Measurements from ENCODE around the gene TBC1D22A.
A peak's percentile ranks its signal among the peaks of the same experiment; 100 is the strongest.

TBC1D22A gene

DNA sequence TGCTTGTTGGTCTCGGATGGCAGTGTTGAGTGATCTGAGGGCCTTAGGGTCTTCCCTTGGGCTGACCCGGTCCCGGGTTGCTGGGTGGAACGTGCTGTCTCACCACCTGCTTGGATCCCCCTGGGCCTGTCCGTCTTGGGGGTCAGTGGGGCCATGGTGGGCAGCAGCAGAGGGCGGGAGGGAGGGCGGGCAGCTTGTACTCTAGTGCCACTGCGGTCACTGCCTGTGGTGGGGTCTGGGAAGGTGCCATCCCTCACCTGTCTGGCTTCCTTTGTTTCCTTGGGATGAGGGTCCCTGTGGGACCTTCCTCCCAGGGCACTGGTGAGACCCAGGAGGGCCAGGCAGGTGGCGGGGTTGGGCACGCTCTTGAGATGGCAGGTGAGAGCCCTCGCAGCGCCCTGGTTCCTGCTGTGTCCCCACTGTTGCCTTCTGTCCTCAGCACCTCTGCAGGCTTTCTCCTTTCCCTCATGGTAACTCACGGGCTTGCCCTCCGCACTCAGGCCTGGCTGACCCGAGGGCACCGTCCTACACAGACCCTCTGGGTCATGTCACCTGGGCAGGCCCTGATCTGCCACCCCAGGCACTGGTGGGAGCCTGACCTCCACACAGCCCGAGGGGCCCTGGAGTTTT, 34.2 kb downstream of the TBC1D22A start:
- DNase-seq: no peak

DNA sequence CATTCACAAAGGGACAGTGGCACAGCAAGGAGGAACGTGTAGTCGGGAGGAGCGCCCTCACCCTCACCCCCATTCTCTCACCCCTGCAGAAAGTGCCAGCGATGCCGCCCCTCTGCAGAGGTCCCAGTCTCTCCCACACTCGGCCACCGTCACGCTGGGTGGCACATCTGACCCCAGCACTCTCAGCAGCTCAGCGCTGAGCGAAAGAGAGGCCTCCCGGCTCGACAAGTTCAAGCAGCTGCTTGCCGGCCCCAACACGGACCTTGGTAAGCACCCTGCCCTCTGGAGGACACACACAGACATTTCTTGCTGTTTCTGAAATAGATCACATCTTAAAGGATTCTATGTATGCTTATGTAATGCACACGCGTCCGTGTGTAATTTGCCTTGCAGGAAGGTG, 34.9 kb downstream of the TBC1D22A start:
- DNase-seq: peak; percentile 55

DNA sequence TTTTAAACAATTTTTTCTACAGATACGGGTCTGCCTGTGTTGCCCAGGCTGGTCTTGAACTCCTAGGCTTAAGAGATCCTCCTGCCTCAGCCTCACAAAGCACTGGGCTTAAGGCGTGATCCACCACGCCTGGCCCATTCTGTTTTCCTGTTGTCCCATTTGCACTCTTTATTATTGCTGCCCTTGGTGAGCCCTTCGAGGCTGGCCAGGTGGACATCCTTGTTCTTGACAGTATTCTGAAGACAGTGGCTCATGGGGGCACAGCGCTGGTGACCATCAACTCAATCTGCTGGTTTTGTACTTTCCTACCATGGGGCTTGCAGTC, 35.6 kb downstream of the TBC1D22A start:
- DNase-seq: no peak

DNA sequence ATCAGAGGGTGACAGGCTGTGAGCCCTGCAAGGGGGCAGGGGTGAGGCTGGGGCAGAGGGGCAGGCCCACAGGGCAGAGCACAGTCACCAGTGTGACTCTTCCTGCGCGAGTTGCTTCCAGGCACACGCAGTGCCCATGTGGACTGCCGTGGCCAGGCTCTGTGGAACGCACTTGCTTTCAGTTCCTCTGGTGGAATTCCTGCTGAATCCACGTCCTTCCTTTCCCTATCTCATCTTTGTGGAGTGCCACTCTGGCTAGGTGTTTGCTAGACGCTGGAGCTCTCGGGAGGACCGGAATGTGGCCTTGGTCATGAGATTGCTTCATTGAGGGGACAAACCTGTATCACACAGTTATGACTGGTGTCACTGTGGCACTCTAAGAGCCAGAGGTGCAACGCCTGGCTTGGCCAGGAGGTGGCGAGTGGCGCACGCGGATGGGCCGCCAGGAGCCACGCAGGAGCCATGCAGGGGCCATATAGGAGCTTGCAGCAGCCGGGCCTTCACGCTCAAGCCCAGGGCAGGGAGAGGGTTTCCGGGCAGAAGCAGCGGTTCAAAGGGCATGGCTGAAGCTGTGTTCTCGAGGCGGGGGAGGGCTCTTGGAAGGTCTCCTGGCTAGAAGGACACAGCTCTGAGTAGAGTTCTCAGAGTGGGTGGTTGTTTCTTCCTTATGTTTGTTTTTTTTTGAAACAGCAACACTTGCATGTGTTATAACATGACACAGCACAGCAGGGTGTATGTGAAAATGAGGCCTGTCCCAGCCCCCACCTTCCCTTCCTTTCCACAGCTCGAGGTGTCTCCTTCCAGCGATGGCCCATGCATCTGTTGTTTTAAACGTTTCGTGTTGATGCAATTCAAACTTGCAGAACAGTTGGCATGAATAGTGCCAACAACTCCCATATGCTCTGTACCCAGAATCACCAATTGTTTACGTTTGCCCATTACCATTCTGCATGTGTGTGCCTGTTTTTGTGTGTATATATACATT, 36.2 kb downstream of the TBC1D22A start:
- DNase-seq: peak; percentile 84

GRCh38 chr22:46799626-46800025, 37.2 kb downstream of the TBC1D22A start:
- no peak for DNase-seq

DNA sequence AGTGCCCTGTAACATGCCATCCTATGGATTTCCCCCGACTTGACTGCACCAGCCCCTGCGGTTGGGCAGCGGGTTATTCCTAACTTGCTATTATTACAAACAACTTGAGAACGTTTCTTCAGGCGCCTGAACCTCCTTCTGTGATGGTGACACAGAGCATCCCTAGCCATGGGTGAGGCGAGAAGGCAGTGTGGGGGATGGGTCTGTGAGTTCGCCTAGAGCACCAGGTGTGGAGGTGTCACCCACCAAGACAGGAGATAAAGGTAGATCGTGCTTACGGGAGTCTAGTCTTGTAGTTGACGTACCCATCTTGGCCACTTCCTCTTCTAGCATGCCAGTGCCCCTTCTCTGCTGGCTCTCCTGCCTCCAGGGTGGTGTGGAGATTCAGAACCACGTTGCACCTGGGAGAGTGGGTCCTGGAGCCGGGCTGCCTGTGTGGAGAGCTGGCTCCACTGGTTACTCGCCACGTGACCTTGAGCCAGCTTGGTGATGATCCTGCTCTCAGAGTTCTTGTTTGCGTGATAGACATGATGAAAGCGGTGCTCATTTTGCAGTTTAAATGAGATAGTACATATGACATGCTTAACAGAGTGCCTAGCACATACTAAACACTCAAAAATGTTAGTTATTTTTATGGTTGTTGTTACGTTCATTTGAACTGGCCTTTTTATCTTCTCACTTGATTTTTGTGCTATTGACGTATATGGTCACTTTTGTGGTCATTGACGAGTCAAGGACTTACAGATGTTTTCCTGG, 37.8 kb downstream of the TBC1D22A start:
- DNase-seq: no peak

DNA sequence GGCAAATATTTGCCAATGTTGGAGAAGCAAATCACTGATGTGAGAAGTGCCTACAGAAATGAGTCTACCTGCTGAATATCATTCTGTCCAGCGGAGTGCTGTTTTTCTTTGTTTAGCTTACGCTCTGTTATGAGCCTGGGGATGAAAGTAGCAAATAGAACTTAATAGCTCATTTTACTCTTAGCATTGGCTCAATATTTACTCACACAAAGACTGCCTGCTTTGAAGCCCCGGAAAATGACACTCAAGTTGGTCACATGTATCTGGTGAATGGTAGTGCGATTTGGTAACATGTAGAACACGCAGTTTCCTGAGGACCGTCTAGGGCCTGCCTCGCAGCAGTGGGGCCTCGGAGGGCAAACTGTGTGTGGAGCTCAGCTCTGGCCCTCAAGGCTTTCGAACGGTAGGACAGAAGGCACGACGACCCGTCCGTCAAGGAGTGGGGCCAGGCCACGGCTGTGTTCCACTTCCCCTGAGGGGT, 38.9 kb downstream of the TBC1D22A start:
- no peak for DNase-seq

DNA sequence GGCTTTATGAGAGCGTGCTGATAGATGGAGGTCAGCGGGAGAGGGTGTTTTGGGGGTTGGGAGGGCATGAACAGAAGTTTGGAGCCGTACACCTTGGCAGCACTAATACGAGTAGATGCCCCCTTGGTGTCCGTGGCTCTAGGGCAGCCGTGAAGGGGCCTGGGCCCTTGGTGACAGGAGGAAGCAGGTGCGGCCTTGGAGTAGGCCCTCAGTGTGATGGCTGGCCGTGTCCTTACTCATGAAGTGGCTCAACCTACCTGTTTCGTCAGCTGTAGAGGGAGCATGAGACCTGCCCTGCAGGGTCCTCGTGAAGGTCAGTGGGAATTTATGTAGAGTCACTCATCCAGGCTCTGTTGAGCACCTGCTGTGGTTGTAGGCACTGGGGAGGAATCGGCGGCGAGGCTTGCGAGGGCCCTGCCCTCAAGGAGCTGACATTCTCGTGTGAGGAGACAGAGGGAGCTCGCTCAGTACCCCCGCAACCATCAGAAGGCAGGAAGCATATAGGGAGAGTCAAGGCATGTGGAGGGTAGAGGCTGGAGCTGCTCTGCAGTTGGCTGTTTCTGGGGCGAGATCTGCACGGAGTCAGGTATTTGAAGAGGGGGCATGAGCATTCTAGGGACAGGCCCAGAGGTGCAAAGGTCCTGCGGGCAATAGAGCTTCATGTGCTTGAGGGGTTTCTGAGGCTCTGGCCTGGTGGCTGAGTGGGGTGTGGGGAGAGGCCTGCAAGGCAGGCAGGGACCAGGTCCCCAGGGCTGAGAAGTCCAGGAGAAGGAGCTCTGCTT, 39.6 kb downstream of the TBC1D22A start:
- DNase-seq: no peak

DNA sequence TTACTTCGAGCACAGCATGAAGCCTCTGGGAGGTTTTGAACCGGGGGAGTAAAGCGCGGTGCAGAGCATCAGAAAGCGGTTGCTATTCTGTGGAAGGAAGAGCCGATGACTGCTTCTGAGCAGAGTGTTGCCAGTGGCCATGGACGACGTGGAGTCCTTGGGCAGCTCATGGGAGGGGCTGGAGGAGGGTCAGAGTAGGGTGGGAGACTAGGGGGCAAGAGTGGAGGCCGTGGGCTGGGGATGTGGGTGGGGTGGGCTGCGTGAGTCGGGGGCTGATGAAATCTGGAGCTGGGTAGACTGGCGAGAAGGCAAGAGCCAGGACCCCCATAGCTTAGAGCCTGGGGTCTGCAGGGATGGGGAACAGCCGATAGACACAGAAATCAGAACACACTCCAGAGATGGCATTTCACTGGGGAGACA, 40.2 kb downstream of the TBC1D22A start:
- no peak for DNase-seq

DNA sequence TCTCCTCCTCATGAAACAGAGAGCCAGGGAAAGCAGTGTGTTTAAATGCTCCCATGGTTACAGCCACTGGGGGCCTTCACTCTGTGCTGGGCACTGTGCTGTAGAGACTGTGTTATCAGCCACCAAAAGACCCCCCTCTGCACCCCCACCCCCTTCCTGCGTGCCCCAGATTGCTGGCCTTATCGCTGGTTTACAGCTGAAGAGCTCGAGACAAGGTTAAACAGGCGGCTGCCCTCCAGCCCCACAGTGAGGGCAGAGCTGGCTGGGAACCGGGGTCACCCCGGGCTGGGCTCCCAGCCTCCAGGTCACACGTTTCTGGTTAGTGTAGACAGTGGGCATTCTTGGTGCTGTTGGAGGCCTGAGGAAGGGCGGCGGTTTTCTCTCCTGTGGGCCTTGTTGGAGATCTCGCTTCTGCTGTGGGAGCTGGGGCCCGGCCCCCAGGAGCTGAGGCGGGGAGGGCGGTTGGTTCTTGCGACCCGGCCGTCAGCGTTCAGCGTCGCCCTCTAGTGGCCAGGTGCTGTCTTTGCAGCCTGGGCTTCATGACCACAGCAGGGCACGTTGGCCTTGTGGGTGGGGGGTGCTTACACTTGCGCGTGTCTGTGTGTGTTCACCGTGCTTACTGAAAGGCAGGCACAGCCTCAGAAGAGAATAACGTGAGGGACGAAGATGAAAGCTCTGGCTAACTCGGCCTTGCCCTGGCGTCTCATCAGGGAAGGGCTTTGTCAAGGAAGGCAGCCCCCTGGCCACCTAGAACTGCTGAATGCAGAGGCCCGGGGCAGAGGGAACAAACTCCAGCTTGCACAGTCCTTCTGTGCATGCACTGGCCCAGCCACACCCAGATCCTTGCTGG, 40.8 kb downstream of the TBC1D22A start:
- DNase-seq: no peak

DNA sequence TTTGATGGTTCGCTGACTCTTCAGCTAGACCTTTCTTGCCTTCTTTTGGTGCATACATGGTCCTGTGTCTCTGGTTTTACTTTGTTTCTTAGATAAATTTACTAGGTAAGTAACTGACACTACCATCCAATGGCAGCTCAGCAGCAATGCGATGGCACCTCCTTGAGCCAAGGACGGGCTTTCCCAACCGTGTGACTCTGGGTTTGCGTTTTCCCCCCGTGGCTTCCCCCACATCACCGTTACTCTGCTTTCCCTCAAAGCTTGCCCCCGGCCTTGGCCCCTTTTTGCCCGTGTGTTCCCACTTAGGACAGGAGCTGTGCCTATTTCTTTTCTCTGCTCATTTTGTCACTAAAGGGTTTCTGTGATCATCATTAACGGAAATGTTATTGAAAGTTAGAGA, 41.5 kb downstream of the TBC1D22A start:
- no peak for DNase-seq

- DNase-seq: no peak
These were observed 44.3 kb downstream of the TBC1D22A start for GRCh38 chr22:46806794-46807193.

DNA sequence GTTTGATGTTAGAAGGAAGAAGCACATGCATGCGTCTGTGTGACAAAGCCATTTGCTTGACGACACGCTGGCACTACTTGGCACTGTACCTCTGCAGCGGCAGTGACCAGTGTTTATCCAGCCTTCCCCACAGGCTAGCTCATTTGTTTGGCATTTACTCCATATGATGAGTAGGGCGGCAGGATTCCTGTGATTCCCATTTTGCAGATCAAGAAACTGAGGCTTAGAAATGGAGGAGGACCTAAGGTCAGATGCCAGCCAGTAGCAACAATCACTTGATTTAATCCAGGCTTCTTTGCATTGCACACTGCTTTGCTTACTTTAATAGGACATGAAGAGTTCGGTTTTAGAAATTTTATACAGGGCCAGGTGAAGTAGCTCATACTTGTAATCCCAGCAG, 45.0 kb downstream of the TBC1D22A start:
- DNase-seq: no peak

DNA sequence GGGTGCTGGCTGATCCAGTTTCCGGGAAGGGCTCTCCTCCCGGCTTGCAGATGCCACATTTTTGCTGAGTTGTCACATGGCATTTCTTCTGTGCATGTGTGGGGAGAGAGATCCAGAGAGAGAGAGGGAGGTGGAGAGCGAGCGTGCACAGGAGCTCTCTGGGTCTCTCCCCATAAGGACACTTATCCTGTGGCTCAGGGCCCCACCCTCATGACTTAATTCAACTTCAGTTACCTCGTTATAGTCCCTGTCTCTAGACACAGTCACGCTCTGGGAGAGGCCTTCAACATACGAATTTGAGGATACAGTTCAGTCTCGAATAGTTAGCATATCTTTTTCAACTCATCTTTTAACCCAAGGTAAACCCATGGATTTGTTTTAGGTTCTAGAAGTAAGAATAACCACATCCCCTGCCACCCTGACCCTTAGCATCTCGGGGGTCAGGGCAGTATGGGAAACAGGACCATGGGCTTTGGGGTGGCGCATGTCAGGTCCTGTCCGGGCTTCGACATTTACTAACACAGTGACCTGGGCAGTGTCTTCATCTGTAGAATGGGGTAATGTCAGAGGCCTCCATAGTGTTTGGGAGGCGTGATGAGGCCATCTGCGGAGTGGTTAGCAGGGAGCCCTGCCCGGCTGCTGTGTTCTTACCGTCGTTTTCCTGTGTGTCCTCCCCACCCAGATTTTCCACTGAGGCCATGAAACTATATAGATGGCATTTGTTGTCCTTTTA, 46.9 kb downstream of the TBC1D22A start:
- no peak for DNase-seq

DNA sequence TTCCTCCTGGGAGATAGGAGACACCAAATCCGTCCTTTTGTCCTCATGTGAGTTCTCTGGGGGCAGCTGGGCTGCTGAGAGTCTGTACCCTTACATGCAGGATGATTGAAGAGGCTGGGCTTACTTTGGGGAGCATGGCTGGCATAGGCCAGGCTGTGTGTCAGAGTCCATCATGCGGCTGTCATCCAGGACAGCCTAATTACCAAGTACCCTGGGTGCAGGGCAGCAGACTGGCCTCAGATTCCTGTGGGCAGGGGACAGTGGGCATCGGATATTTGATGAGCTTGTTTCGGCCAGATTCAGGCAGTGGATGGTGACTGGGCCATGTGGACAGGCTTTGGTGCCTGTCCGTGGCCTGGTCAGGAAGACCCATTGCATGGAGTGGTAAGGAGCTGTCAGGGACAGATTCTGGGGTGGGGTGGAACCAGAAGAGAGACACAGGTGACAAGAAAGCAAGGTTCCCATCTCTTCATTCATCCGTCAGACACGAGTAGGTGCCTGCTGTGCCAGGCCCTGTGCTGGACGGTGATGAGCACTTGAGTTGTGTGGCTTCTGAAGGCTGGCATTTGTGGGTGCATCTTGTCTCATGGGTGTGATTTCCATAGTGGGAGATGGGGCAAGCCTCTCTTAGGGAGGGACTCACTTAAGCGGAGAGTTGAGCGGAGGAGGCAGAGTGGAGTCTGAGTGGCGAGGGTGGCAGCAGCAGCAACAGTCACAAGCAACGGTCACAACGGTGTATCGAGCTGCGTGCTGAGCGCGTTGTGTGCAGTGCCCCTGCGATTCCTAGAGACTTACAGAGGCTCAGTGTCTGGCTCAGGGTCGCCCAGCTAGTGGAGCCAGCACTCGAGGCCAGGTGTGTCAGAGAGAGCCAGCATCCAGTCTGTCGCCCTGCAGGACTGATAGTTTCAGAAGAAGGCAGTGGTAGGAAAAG, 48.7 kb downstream of the TBC1D22A start:
- DNase-seq: no peak

- no peak for DNase-seq
These were observed 49.7 kb downstream of the TBC1D22A start for GRCh38 chr22:46812034-46812605.

DNA sequence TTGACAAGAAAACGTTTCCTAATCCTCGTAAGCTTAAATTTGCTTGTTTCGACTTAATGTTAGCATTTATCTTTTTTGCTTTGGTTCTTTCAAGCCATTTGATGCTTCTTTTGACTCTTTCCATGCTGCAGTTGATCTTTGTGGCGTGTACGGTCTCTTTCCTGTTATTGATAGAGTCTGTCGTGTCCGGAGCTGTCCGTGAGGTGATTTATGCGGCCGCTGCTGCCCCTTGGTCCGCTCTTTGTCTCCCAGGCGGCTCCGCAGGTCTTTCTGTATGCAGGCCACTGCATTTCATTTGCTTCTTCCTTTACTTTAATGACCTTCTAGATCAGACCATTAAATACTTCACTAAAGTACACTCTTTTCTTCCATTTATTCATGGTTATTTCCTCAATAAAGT, 50.3 kb downstream of the TBC1D22A start:
- no peak for DNase-seq

DNA sequence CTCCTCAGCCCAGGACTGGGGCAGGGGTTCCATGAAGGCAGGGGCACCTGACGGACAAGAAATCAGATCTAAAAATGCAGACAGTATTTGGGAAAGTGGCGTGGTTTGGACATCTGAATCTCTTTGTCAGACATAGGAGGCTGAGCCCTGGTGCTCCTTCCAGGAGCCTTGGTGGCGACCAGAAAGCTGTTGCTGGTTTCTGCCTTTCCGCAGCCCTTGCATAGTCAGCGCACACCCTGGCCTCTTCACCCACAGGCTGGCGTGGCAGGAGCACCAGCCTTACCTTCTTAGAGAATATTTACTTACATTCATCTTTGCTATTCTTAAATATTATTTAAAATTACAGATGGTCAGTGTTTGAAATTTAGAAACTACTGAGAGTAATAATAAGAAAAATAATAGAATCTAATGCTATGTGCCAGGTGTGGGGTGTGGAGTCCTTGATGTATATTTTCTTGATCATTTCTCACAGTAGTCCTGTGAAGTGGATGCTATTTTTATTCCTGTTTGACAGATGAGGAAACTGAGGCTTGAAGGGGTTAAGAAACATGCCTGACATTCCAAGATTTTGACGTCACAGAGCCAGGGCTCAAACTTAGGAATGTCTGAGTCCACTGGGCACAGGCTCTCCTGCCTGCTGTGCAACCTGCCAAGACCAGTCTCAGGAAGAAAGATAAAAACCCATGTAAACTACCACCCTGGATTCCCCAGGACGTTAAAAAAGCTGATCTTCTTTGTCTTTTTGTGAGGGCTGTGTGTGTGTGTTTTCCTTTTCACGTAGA, 51.6 kb downstream of the TBC1D22A start:
- DNase-seq: no peak

- no peak for DNase-seq
These were observed 52.7 kb downstream of the TBC1D22A start for GRCh38 chr22:46815132-46815531.

All from right hindlimb (tissue), 1 donor.